ENCODE results near the gene TTL. TPM values are rescaled to one million over a fixed set of nuclear protein-coding genes. Genes with fewer than 3 reads are reported as not detected.

Gene TTL
- total and polyA plus RNA-seq, 2 of the 13 experiments (the other 11 are each of a cell fraction or from before 2014, with no cell fraction given) = 19.0 to 59.8 TPM

DNA sequence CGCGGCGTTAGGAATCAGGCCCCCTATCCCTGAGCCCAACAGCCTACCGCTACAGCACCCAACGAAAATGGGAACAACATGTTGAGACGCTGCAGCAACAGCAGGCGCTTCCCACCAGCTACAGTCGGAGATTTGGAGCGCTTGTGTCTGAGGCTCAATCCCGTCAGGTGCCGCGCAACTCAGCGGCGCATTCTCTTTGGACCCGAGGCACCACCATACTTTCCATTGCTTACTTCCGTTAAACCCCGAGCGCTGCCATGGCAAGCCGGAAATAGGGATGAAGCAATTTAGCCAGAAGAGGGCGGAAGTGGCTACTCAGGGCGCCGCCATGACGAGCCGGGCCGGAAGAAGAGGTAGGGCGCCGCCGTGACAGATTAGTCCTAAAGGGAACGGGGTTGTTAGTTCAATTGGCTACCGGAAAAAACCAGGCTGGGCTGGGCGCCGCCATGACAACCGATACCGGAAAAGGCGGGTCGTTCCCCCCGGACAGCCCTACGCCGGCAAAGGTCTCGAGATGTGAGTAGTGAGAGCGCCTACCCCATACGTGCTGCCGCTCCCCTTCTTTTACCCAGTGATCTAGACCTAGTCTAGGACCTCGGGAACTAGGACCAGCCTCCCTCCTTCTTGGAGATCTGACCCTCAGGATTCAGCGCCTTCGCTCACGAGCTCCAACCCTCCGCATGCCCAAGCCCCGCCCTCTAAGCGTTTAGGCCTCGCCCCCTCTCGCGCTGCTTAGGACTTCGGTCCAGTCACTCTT lies 102.4 kb downstream of the TTL start, which contains the start of gene CHCHD5 (continued):
- TF ChIP-seq POLR2G (IDR thresholded peaks at IDR 0.05; ENCODE audit: low read depth, low read length) (peak; percentile 96), ZNF414 (CRISPR knock-in tag; IDR thresholded peaks at IDR 0.05) (peak; percentile 98), HNRNPL (IDR thresholded peaks at IDR 0.05; ENCODE audit: low read depth, low read length) (peak; percentile 87), ZNF501 (CRISPR knock-in tag; IDR thresholded peaks at IDR 0.05) (peak; percentile 90), ZNF652 (CRISPR knock-in tag; IDR thresholded peaks at IDR 0.05; ENCODE audit: borderline replicate concordance, low read depth) (no peak), SOX13 (IDR thresholded peaks at IDR 0.05) (peak; percentile 13; the same call in 1 of the 2 replicates), SOX13 (CRISPR knock-in tag; conservative IDR thresholded peaks at IDR 0.05 in 1 of 2, IDR thresholded peaks at IDR 0.05 in 1 of 2) (peak in 1 of 2 experiments; percentile 51; a peak in 3 of 4 replicates), ZBTB38 (CRISPR knock-in tag; IDR thresholded peaks at IDR 0.05) (peak; percentile 51; the same call in 1 of the 2 replicates), ZNF496 (CRISPR knock-in tag; IDR thresholded peaks at IDR 0.05; ENCODE audit: insufficient replicate concordance) (no peak), ZNF580 (CRISPR knock-in tag; IDR thresholded peaks at IDR 0.05; ENCODE audit: borderline replicate concordance, low read depth) (peak; percentile 74; the same call in 1 of the 2 replicates), CENPX (CRISPR knock-in tag; IDR thresholded peaks at IDR 0.05) (no peak)
- TF ChIP-seq, protein P1, sequence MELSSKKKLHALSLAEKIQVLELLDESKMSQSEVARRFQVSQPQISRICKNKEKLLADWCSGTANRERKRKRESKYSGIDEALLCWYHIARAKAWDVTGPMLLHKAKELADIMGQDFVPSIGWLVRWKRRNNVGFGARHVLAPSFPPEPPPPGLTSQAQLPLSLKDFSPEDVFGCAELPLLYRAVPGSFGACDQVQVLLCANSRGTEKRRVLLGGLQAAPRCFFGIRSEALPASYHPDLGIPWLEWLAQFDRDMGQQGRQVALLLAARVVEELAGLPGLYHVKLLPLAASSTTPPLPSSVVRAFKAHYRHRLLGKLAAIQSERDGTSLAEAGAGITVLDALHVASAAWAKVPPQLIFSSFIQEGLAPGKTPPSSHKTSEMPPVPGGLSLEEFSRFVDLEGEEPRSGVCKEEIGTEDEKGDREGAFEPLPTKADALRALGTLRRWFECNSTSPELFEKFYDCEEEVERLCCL (CRISPR knock-in tag; IDR thresholded peaks at IDR 0.05; ENCODE audit: borderline replicate concordance) = no peak
- TF ChIP-seq, protein P2, sequence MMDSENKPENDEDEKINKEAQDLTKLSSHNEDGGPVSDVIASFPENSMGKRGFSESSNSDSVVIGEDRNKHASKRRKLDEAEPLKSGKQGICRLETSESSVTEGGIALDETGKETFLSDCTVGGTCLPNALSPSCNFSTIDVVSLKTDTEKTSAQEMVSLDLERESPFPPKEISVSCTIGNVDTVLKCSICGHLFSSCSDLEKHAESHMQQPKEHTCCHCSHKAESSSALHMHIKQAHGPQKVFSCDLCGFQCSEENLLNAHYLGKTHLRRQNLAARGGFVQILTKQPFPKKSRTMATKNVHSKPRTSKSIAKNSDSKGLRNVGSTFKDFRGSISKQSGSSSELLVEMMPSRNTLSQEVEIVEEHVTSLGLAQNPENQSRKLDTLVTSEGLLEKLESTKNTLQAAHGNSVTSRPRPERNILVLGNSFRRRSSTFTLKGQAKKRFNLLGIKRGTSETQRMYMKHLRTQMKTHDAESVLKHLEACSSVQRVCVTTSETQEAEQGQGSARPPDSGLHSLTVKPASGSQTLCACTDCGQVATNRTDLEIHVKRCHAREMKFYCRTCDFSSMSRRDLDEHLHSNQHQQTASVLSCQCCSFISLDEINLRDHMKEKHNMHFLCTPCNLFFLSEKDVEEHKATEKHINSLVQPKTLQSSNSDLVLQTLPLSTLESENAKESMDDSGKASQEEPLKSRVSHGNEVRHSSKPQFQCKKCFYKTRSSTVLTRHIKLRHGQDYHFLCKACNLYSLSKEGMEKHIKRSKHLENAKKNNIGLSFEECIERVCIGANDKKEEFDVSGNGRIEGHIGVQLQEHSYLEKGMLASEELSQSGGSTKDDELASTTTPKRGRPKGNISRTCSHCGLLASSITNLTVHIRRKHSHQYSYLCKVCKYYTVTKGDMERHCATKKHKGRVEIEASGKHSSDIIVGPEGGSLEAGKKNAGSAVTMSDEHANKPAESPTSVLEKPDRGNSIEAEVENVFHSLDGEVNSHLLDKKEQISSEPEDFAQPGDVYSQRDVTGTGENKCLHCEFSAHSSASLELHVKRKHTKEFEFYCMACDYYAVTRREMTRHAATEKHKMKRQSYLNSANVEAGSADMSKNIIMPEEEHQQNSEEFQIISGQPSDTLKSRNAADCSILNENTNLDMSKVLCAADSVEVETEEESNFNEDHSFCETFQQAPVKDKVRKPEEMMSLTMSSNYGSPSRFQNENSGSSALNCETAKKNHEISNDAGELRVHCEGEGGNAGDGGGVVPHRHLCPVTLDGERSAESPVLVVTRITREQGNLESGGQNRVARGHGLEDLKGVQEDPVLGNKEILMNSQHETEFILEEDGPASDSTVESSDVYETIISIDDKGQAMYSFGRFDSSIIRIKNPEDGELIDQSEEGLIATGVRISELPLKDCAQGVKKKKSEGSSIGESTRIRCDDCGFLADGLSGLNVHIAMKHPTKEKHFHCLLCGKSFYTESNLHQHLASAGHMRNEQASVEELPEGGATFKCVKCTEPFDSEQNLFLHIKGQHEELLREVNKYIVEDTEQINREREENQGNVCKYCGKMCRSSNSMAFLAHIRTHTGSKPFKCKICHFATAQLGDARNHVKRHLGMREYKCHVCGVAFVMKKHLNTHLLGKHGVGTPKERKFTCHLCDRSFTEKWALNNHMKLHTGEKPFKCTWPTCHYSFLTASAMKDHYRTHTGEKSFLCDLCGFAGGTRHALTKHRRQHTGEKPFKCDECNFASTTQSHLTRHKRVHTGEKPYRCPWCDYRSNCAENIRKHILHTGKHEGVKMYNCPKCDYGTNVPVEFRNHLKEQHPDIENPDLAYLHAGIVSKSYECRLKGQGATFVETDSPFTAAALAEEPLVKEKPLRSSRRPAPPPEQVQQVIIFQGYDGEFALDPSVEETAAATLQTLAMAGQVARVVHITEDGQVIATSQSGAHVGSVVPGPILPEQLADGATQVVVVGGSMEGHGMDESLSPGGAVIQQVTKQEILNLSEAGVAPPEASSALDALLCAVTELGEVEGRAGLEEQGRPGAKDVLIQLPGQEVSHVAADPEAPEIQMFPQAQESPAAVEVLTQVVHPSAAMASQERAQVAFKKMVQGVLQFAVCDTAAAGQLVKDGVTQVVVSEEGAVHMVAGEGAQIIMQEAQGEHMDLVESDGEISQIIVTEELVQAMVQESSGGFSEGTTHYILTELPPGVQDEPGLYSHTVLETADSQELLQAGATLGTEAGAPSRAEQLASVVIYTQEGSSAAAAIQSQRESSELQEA (CRISPR knock-in tag; IDR thresholded peaks at IDR 0.05; ENCODE audit: not compliant biosample characterization) = peak; percentile 57
